Choroid plexus epithelial cell (primary cell): ENCODE results near the gene HS6ST2.

Experiments used
- DNase-seq: peaks from one replicate; pipeline ENCODE4 v3.0.0-alpha.2; 2010; ENCODE audit warnings: low read depth
- H3K4me3 ChIP-seq: 2 replicates; pipeline ENCODE4 v1.5.1; 2011; ENCODE audit warnings: low read depth, mild to moderate bottlenecking, control low read depth, low read length, moderate library complexity
- TF ChIP-seq, protein P1 (sequence below): conservative IDR thresholded peaks from 2 replicates; pipeline ENCODE4 v1.5.1; 2011; ENCODE audit warnings: low read depth, mild to moderate bottlenecking, control low read depth, inconsistent platforms, low read length, moderate library complexity

Gene HS6ST2

DNA sequence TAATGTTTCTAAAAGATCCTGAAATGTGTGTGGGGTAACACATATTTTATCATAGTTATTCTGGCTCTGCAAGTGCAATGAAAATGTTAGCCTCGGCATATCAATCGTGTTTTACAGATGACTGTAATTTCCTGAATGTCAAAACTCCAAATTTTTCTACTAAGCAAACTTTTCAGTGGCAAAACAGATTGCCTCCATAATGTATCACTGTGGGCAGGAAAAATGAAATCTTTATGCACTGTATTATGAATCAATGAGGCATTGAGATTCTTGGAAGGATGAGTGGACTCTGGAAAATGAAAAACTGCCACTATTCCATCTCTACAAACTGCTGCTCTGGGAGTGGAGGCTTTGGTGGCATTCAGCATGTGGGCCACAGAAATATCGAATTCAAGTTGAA lies 309.5 kb downstream of the HS6ST2 start:
- DNase-seq: no peak
- H3K4me3 ChIP-seq: no peak overlapping the region
- TF ChIP-seq, protein P1, sequence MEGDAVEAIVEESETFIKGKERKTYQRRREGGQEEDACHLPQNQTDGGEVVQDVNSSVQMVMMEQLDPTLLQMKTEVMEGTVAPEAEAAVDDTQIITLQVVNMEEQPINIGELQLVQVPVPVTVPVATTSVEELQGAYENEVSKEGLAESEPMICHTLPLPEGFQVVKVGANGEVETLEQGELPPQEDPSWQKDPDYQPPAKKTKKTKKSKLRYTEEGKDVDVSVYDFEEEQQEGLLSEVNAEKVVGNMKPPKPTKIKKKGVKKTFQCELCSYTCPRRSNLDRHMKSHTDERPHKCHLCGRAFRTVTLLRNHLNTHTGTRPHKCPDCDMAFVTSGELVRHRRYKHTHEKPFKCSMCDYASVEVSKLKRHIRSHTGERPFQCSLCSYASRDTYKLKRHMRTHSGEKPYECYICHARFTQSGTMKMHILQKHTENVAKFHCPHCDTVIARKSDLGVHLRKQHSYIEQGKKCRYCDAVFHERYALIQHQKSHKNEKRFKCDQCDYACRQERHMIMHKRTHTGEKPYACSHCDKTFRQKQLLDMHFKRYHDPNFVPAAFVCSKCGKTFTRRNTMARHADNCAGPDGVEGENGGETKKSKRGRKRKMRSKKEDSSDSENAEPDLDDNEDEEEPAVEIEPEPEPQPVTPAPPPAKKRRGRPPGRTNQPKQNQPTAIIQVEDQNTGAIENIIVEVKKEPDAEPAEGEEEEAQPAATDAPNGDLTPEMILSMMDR: no peak

DNA sequence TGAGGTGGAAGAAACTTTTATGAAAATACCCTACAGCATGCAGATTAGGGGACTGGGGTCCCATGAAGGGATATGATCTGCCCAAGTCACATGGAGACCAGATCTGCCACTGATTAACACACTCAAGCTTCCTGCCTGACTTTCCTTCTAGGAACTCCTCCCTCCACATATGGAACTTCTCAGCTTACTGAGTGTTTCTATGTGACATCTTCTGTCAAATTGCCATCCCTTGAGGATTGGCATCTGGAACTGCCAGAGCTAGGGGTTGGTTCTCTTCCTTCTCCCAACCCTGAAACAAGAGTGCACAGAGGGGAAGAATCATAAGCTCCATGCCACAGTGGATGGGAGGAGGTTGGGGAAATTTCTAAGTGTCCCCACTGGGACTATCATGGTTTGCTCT lies 319.0 kb downstream of the HS6ST2 start:
- TF ChIP-seq, protein P1: no peak
- no peak for DNase-seq

DNA sequence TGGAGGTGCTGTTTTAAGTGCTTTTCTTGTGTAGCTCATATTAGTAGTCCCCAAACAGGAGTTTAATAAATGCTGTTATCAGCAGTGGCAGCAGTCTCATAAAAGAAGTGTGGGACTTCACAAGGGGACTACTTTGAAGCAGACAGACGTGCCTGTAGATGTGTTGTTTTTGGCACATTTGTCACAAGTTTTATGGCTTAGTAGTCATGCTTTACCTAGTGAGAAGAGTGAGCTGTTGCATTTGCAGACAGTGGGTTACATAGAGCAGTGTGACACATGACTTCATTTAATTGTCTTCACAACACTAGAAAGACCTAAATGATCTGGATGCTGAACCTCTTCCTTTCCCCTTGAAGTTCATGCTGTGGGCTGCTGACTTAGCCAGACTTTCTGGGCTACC lies 320.1 kb downstream of the HS6ST2 start:
- TF ChIP-seq, protein P1: no peak
- no peak for DNase-seq
- H3K4me3 ChIP-seq: no peak overlapping the region

More for the DNA sequence above, 319.0 kb downstream of the HS6ST2 start:
- no peak overlapping the region for H3K4me3 ChIP-seq

DNA sequence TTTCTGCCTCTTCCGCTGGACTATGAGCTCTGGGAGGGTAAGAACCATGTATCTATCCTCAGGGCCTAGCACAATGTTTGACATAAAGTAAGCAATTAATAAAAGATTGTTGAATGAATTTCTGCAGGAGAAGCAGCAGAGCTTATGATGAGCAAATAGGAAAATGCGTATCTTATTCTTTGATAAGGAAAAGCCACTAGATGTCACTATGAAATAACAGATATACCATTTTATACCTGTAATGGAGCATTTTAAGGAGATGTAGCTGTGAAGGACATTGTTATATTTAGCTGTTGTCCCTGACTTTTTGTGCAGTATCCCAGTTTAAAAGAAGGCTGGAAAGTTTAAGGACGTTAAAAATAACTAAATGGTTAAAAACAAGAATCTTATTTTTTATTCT lies 322.3 kb downstream of the HS6ST2 start:
- no peak overlapping the region for H3K4me3 ChIP-seq
- peak; percentile 16 for DNase-seq
- TF ChIP-seq, protein P1: no peak

DNA sequence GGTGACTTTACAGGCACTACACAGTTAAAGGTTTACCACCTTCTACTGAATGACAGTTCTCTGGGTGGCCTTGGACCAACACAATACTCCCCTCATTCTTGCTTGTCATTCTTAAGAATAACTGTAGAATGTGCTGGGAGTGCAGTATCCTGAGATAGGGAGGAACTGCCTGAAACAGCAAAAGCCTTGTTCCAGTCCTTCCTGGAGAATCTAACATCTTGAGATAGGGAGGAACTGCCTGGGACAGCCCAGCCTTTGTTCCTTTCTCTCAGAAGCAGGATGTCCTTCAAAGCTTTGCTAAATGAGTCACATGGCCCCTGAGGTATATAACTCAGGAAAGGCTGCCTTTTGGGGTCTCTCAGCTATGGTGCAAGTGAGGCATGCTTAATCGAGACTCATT lies 323.9 kb downstream of the HS6ST2 start:
- no peak for DNase-seq
- no peak overlapping the region for H3K4me3 ChIP-seq
- TF ChIP-seq, protein P1: no peak

DNA sequence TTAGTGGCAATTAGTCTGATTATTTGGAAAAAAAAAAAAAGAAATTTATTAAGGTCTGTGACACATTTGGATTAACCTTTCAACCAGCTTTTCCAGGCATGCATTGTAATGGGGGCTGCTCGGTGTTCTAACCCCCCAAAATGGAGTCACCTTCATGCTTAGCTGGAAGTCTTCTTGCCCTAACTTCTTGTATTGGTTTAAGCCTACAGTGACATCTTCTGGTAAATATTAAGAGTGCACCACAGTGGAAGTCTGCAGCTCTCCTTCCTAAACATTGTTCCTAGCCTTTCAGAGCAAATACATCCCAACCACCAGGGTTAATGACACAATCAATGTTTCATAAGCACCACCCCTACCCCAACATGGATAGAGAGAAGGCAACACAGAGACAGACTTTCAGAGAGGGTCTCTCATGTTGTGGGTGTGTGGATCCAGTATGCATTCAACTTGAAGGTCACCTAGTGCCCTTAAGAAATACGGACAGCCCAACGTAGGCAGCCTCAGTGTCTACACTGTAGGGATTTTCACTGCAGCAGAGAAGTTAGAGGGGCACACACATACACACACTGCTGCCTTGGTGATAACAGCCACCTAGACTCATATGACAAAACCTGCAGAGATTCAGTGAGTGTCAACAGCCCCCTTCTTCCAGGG lies 326.7 kb downstream of the HS6ST2 start:
- no peak overlapping the region for H3K4me3 ChIP-seq

More for the DNA sequence above, 326.7 kb downstream of the HS6ST2 start:
- DNase-seq: peak; percentile 52
- TF ChIP-seq, protein P1: peak; percentile 56
